Astrocyte (in vitro differentiated cells and primary cell): Measurements from ENCODE around the gene APC2. TPM values are rescaled to one million over a fixed set of nuclear protein-coding genes. Genes with fewer than 3 reads are reported as not detected.
A peak's percentile ranks its signal among the peaks of the same experiment; 100 is the strongest.

Source experiments
- DNase-seq: peaks from one replicate; pipeline ENCODE4 v3.0.0-alpha.2; 2010; ENCODE audit warnings: low read depth
- FAIRE-seq: peaks from 2 replicates; lab custom pipeline; 2011; peaks lifted over from hg19 to GRCh38; lab: Jason Lieb, UNC
- H2AFZ ChIP-seq: 2 replicates; pipeline ENCODE4 v1.6.0; 2012; ENCODE audit warnings: low read depth, low read length, inconsistent platforms
- H3K27ac ChIP-seq: 2 replicates; pipeline ENCODE4 v1.5.1; 2011; ENCODE audit warnings: low read depth, low read length, inconsistent platforms
- H3K27me3 ChIP-seq: 2 replicates; pipeline ENCODE4 v1.6.0; 2011; ENCODE audit warnings: low read length, inconsistent platforms; ENCODE audit not compliant: insufficient read depth
- H3K36me3 ChIP-seq: 2 replicates; pipeline ENCODE4 v1.5.1; 2011; ENCODE audit warnings: low read length, inconsistent platforms; ENCODE audit not compliant: insufficient read depth
- H3K4me1 ChIP-seq: 2 replicates; pipeline ENCODE4 v1.5.1; 2011; ENCODE audit warnings: low read length, inconsistent platforms; ENCODE audit not compliant: insufficient read depth
- H3K4me2 ChIP-seq: 2 replicates; pipeline ENCODE4 v1.6.0; 2012; ENCODE audit warnings: low read length, inconsistent platforms
- H3K4me3 ChIP-seq: 2 replicates; pipeline ENCODE4 v1.5.1; 2011; ENCODE audit warnings: low read depth, mild to moderate bottlenecking, low read length, inconsistent platforms; ENCODE audit not compliant: insufficient read depth
- H3K79me2 ChIP-seq: 2 replicates; pipeline ENCODE4 v1.6.0; 2012; ENCODE audit warnings: mild to moderate bottlenecking, low read length, inconsistent platforms; ENCODE audit not compliant: insufficient read depth
- H3K9ac ChIP-seq: 2 replicates; pipeline ENCODE4 v1.6.0; 2012; ENCODE audit warnings: mild to moderate bottlenecking, low read length, inconsistent platforms
- H3K9me3 ChIP-seq: 2 replicates; pipeline ENCODE4 v1.5.1; 2012; ENCODE audit warnings: low read depth, mild to moderate bottlenecking, low read length, inconsistent platforms; ENCODE audit not compliant: insufficient read depth
- H4K20me1 ChIP-seq: 2 replicates; pipeline ENCODE4 v1.6.0; 2012; ENCODE audit warnings: low read length, inconsistent platforms; ENCODE audit not compliant: insufficient read depth
- H3K27ac Mint-ChIP-seq: one replicate; pipeline ENCODE4 v1.8.0; 2021; ENCODE audit warnings: mild to moderate bottlenecking, mixed read lengths; ENCODE audit not compliant: unreplicated experiment
- H3K27me3 Mint-ChIP-seq: one replicate; pipeline ENCODE4 v1.8.0; 2021; ENCODE audit warnings: low read depth, mixed read lengths; ENCODE audit not compliant: unreplicated experiment
- H3K36me3 Mint-ChIP-seq: one replicate; pipeline ENCODE4 v1.8.0; 2021; ENCODE audit warnings: low read depth, mixed read lengths; ENCODE audit not compliant: unreplicated experiment
- H3K4me1 Mint-ChIP-seq: one replicate; pipeline ENCODE4 v1.8.0; 2021; ENCODE audit warnings: low read depth, mixed read lengths; ENCODE audit not compliant: unreplicated experiment
- H3K4me3 Mint-ChIP-seq: one replicate; pipeline ENCODE4 v1.8.0; 2021; ENCODE audit warnings: mild to moderate bottlenecking, moderate library complexity, mixed read lengths; ENCODE audit not compliant: unreplicated experiment
- H3K9me3 Mint-ChIP-seq: one replicate; pipeline ENCODE4 v1.8.0; 2021; ENCODE audit warnings: mild to moderate bottlenecking, mixed read lengths; ENCODE audit not compliant: unreplicated experiment
- EZH2 ChIP-seq: IDR thresholded peaks from 2 replicates; pipeline ENCODE4 v1.6.1; 2012; ENCODE audit warnings: mild to moderate bottlenecking, low read length, inconsistent platforms; ENCODE audit not compliant: insufficient read depth
- total RNA-seq: library from RNA; stranded (reverse); gene quantifications from 2 replicates; pipeline ENCODE4 v1.2.1, GENCODE V29; 2021
- TF ChIP-seq, protein P1 (sequence below): IDR thresholded peaks from 2 replicates; pipeline ENCODE4 v1.5.1; 2011; ENCODE audit warnings: low read depth, mild to moderate bottlenecking, inconsistent platforms, low read length, moderate library complexity; ENCODE audit not compliant: insufficient read depth

The APC2 gene
- total RNA-seq, 1 donor from 2014 or later = 7.1 TPM

DNA sequence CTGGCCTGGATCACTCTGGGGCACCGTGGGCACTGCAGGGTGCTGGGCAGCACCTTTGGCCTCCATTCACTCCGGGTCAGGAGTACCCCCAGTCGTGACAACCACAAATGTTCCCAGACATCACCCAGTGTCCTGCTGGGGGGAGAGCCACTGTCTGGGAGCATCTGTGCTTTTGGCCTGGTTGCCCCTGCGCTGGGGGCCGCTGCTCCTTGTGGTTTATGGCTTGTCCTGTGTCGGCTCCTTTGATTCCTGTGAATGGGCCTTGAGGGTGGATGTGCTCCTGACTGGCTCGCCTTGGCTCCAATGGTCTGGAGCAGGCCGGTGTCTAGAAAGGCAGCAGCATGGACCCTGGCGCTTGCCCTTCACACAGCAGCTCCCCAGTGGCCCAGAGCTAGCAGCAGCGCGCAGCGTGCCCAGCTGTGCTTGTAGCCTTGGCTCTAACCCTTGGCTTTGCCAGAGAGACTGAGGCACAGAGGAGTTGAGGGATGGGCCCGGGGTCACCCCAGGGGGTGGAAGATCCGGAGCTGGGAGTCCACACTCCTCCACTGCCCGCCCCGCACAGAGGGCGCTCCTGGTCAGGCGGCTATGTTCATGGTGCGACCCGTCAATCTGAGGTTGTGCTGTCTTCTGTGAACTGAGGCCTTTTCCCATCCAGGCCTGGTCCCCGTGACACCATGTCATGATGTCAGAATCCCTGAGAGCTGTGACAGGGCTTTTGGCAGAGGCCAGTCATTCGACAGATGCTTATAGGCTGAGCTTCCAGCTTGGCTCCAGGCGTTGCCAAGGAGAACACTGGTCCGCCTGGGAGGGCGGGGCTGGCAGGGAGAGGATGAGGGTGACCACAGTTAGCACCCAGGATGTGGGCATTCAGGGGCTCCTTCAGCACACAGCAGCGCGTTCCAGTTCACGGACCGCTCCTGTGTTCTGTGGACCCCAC, 38.4 kb upstream of the APC2 start:
- TF ChIP-seq, protein P1, sequence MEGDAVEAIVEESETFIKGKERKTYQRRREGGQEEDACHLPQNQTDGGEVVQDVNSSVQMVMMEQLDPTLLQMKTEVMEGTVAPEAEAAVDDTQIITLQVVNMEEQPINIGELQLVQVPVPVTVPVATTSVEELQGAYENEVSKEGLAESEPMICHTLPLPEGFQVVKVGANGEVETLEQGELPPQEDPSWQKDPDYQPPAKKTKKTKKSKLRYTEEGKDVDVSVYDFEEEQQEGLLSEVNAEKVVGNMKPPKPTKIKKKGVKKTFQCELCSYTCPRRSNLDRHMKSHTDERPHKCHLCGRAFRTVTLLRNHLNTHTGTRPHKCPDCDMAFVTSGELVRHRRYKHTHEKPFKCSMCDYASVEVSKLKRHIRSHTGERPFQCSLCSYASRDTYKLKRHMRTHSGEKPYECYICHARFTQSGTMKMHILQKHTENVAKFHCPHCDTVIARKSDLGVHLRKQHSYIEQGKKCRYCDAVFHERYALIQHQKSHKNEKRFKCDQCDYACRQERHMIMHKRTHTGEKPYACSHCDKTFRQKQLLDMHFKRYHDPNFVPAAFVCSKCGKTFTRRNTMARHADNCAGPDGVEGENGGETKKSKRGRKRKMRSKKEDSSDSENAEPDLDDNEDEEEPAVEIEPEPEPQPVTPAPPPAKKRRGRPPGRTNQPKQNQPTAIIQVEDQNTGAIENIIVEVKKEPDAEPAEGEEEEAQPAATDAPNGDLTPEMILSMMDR = no peak
- TF ChIP-seq EZH2 = no peak
- H3K4me3 Mint-ChIP-seq = no peak overlapping the region
- peak overlapping the region; percentile 78 for H3K27ac Mint-ChIP-seq
- H3K36me3 Mint-ChIP-seq = peaks cover 7% of the 10 kb centered on the region
- Histone ChIP-seq H3K27me3 (no peaks in the 10 kb centered on the region), H3K79me2 (peaks cover 89% of the 10 kb centered on the region), H3K36me3 (peaks cover 7% of the 10 kb centered on the region), H3K9me3 (no peaks in the 10 kb centered on the region), H4K20me1 (peaks cover 78% of the 10 kb centered on the region), H3K9ac (peak overlapping the region; percentile 93), H3K27ac (peak overlapping the region; percentile 36), H3K4me3 (no peak overlapping the region), H2AFZ (no peak overlapping the region), H3K4me2 (peak overlapping the region; percentile 96), H3K4me1 (peaks cover 61% of the 10 kb centered on the region)
- peaks cover 48% of the 10 kb centered on the region for H3K4me1 Mint-ChIP-seq
- no peaks in the 10 kb centered on the region for H3K27me3 Mint-ChIP-seq
- DNase-seq (peak; percentile 47), FAIRE-seq (no peak)
- H3K9me3 Mint-ChIP-seq = no peaks in the 10 kb centered on the region

DNA sequence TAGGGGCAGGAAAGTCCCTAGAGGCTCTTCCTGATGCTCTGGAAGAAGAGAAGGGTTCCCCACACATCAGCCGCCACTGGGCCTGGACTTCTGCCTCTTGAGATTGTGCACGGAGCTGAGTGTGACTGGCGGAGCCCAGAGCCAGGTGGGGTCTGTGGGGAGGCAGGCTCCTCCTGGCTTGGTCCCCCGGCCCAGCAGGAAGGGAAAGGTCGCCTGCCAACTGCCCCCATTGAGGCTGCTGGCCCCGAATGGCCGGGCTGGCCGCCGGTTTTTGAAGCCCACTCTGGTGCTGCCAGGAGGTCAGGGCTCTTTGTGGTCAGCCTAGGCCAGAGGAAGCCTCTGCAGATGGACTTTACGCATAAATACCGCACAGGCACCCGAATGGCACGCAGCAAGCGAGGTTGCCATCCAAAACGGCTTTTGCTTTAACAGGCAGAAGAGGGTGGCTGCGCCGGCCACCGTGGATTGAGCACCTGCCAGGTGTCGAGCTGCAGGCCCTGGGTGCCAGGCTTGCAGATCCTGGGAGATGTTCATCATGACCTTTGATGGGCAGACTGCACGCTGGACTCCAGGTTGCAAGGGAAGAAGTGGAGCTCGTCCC, 37.5 kb upstream of the APC2 start:
- Histone ChIP-seq H2AFZ (no peak overlapping the region), H3K9me3 (no peaks in the 10 kb centered on the region), H4K20me1 (peaks cover 87% of the 10 kb centered on the region), H3K27me3 (no peaks in the 10 kb centered on the region), H3K4me3 (no peak overlapping the region), H3K79me2 (peaks cover 98% of the 10 kb centered on the region), H3K36me3 (peaks cover 7% of the 10 kb centered on the region), H3K9ac (peak overlapping the region; percentile 93), H3K4me1 (peaks cover 70% of the 10 kb centered on the region), H3K4me2 (peak overlapping the region; percentile 96), H3K27ac (no peak overlapping the region)
- TF ChIP-seq, protein P1 = no peak
- TF ChIP-seq EZH2 = no peak
- Mint-ChIP-seq H3K4me3 (no peak overlapping the region), H3K27ac (no peak overlapping the region), H3K27me3 (no peaks in the 10 kb centered on the region), H3K4me1 (peaks cover 56% of the 10 kb centered on the region), H3K36me3 (peaks cover 7% of the 10 kb centered on the region), H3K9me3 (no peaks in the 10 kb centered on the region)
- no peak for FAIRE-seq
- DNase-seq = no peak
